ENCODE data around the gene MYOZ3. TPM values are rescaled to one million over a fixed set of nuclear protein-coding genes. Genes with fewer than 3 reads are reported as not detected.

Gene MYOZ3
- total RNA-seq, 2 experiments from 2014 or later, result 0.13 TPM; not detected in 1

- no peak for DNase-seq
- ChIA-PET CTCF (no interaction called here), POLR2A (no interaction called here)
- peaks cover 10% of the 10 kb centered on the region for H3K27me3 Mint-ChIP-seq
- H3K4me3 Mint-ChIP-seq, result no peak overlapping the region
- H3K36me3 Mint-ChIP-seq (ENCODE audit: low read depth), result no peaks in the 10 kb centered on the region
- no peaks in the 10 kb centered on the region for H3K9me3 Mint-ChIP-seq
- H3K27ac Mint-ChIP-seq, result no peak overlapping the region
- no peaks in the 10 kb centered on the region for H3K4me1 Mint-ChIP-seq
These were observed 18.5 kb upstream of the MYOZ3 start for GRCh38 chr5:150642567-150642927.

GRCh38 chr5:150642991-150643710 is 17.9 kb upstream of the MYOZ3 start:
- no peaks in the 10 kb centered on the region for H3K9me3 Mint-ChIP-seq
- no peak overlapping the region for H3K4me3 Mint-ChIP-seq
- no peak overlapping the region for H3K27ac Mint-ChIP-seq
- no peak for DNase-seq
- H3K4me1 Mint-ChIP-seq, result no peaks in the 10 kb centered on the region
- peaks cover 8% of the 10 kb centered on the region for H3K27me3 Mint-ChIP-seq
- POLR2A ChIA-PET, result interaction anchor here (2.3 kb wide), 1 partner anchor 12 kb away, joined by 9 read pairs; no protein-coding TSS in a partner anchor
- no peaks in the 10 kb centered on the region for H3K36me3 Mint-ChIP-seq (ENCODE audit: low read depth)
- CTCF ChIA-PET, result no interaction called here

- Mint-ChIP-seq H3K4me1 (no peaks in the 10 kb centered on the region), H3K9me3 (no peaks in the 10 kb centered on the region), H3K36me3 (ENCODE audit: low read depth) (no peaks in the 10 kb centered on the region), H3K27me3 (peaks cover 6% of the 10 kb centered on the region), H3K27ac (no peak overlapping the region), H3K4me3 (no peak overlapping the region)
- ChIA-PET POLR2A (interaction anchor here (2.3 kb wide), 1 partner anchor 11 kb away, joined by 9 read pairs; no protein-coding TSS in a partner anchor), CTCF (interaction anchor here (1.0 kb wide), 1 partner anchor 12 kb away, joined by 4 read pairs; no protein-coding TSS in a partner anchor)
- no peak for DNase-seq
These were observed 17.0 kb upstream of the MYOZ3 start for GRCh38 chr5:150644058-150644457.

- CTCF ChIA-PET, result interaction anchor here (1.0 kb wide), 1 partner anchor 11 kb away, joined by 4 read pairs; no protein-coding TSS in a partner anchor
- no peaks in the 10 kb centered on the region for H3K9me3 Mint-ChIP-seq
- no peak overlapping the region for H3K4me3 Mint-ChIP-seq
- POLR2A ChIA-PET, result interaction anchor here (2.3 kb wide), 1 partner anchor 11 kb away, joined by 9 read pairs; no protein-coding TSS in a partner anchor
- no peak for DNase-seq
- no peak overlapping the region for H3K27ac Mint-ChIP-seq
- H3K27me3 Mint-ChIP-seq, result peaks cover 6% of the 10 kb centered on the region
- no peaks in the 10 kb centered on the region for H3K4me1 Mint-ChIP-seq
- H3K36me3 Mint-ChIP-seq (ENCODE audit: low read depth), result no peaks in the 10 kb centered on the region
These were observed 16.5 kb upstream of the MYOZ3 start for GRCh38 chr5:150644514-150644913.

- Mint-ChIP-seq H3K36me3 (ENCODE audit: low read depth) (no peaks in the 10 kb centered on the region), H3K27ac (no peak overlapping the region), H3K27me3 (peaks cover 6% of the 10 kb centered on the region), H3K4me3 (no peak overlapping the region), H3K4me1 (no peaks in the 10 kb centered on the region), H3K9me3 (no peaks in the 10 kb centered on the region)
- no peak for DNase-seq
- ChIA-PET POLR2A (interaction anchor here (2.3 kb wide), 1 partner anchor 10 kb away, joined by 9 read pairs; no protein-coding TSS in a partner anchor), CTCF (no interaction called here)
These were observed 15.9 kb upstream of the MYOZ3 start for GRCh38 chr5:150645070-150645700.

GRCh38 chr5:150647275-150648251 is 13.5 kb upstream of the MYOZ3 start:
- no peak for DNase-seq
- CTCF ChIA-PET, result no interaction called here

GRCh38 chr5:150648294-150649107 is 12.6 kb upstream of the MYOZ3 start:
- ChIA-PET CTCF (no interaction called here), POLR2A (no interaction called here)
- Mint-ChIP-seq H3K9me3 (no peaks in the 10 kb centered on the region), H3K27ac (no peak overlapping the region), H3K36me3 (ENCODE audit: low read depth) (no peaks in the 10 kb centered on the region), H3K4me3 (no peak overlapping the region), H3K27me3 (peaks cover 6% of the 10 kb centered on the region), H3K4me1 (no peaks in the 10 kb centered on the region)
- no peak for DNase-seq

More at GRCh38 chr5:150647275-150648251, 13.5 kb upstream of the MYOZ3 start:
- no peaks in the 10 kb centered on the region for H3K36me3 Mint-ChIP-seq (ENCODE audit: low read depth)
- POLR2A ChIA-PET, result no interaction called here
- H3K27ac Mint-ChIP-seq, result no peak overlapping the region
- H3K4me1 Mint-ChIP-seq, result no peaks in the 10 kb centered on the region
- H3K27me3 Mint-ChIP-seq, result peaks cover 6% of the 10 kb centered on the region
- H3K4me3 Mint-ChIP-seq, result no peak overlapping the region
- H3K9me3 Mint-ChIP-seq, result no peaks in the 10 kb centered on the region

GRCh38 chr5:150649108-150650020 is 11.7 kb upstream of the MYOZ3 start:
- no peaks in the 10 kb centered on the region for H3K4me1 Mint-ChIP-seq
- ChIA-PET POLR2A (no interaction called here), CTCF (no interaction called here)
- H3K4me3 Mint-ChIP-seq, result no peak overlapping the region
- H3K36me3 Mint-ChIP-seq (ENCODE audit: low read depth), result no peaks in the 10 kb centered on the region
- H3K27ac Mint-ChIP-seq, result no peak overlapping the region
- peaks cover 7% of the 10 kb centered on the region for H3K27me3 Mint-ChIP-seq
- H3K9me3 Mint-ChIP-seq, result no peaks in the 10 kb centered on the region
- DNase-seq, result no peak

- Mint-ChIP-seq H3K27ac (no peak overlapping the region), H3K36me3 (ENCODE audit: low read depth) (no peaks in the 10 kb centered on the region), H3K9me3 (no peaks in the 10 kb centered on the region), H3K4me3 (no peak overlapping the region), H3K4me1 (no peaks in the 10 kb centered on the region), H3K27me3 (peaks cover 3% of the 10 kb centered on the region)
- CTCF ChIA-PET, result no interaction called here
- DNase-seq, result no peak
- POLR2A ChIA-PET, result no interaction called here
These were observed 10.7 kb upstream of the MYOZ3 start for GRCh38 chr5:150650021-150651006.

- Mint-ChIP-seq H3K36me3 (ENCODE audit: low read depth) (no peaks in the 10 kb centered on the region), H3K4me1 (peaks cover 2% of the 10 kb centered on the region), H3K4me3 (no peak overlapping the region), H3K27ac (no peak overlapping the region), H3K27me3 (peaks cover 3% of the 10 kb centered on the region), H3K9me3 (no peaks in the 10 kb centered on the region)
- POLR2A ChIA-PET, result no interaction called here
- DNase-seq, result no peak
- CTCF ChIA-PET, result interaction anchor here (1.1 kb wide), 1 partner anchor 91 kb away, joined by 4 read pairs; no protein-coding TSS in a partner anchor
These were observed 9.7 kb upstream of the MYOZ3 start for GRCh38 chr5:150651382-150651781.
